ENCODE measurements around the gene IL3RA. TPM values are rescaled to one million over a fixed set of nuclear protein-coding genes. Genes with fewer than 3 reads are reported as not detected.

IL3RA gene
- total RNA-seq, 4 donors from 2014 or later = 5.0 to 19.1 (median 11.4) TPM

DNA sequence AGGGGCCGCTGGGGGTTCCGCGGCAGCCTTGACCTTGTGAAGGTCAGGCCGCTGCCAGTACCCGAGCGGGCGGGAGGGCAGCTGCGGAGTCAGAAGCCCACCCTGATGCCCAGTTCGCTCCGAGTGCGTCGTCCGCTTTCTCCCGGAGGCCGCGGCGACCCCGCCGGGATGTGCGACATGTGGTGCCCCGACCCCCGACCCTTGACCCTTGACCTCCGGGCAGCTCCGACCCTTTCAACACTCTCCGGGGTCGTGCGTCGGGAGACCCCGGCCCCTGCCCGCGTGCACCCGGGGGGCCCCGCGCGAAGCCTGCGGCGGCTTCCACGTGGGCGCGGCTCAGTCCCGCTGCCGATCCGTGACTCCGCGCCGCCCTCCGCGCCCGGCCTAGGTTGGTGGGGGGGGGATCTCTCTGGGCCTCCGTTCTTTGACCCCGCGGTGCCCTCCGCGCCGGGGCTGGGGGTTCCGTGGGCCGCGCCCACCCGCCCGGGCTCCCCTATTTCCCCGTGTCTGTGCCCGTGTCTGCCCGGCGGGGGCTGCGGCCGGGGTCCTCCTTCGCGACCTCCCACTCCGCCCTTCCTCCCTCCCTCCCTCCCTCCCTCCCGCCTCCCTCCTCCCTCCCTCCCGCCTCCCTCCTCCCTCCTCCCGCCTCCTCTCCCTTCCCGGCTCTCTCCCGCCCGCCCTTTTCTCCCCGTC is 55.9 kb downstream of the IL3RA start:
- TF ChIP-seq POLR2A (IDR thresholded peaks at IDR 0.05; ENCODE audit: low read depth) (peak; percentile 12), EP300 (IDR thresholded peaks at IDR 0.05) (no peak), POLR2AphosphoS5 (IDR thresholded peaks at IDR 0.05) (no peak)
- TF ChIP-seq, protein P1, sequence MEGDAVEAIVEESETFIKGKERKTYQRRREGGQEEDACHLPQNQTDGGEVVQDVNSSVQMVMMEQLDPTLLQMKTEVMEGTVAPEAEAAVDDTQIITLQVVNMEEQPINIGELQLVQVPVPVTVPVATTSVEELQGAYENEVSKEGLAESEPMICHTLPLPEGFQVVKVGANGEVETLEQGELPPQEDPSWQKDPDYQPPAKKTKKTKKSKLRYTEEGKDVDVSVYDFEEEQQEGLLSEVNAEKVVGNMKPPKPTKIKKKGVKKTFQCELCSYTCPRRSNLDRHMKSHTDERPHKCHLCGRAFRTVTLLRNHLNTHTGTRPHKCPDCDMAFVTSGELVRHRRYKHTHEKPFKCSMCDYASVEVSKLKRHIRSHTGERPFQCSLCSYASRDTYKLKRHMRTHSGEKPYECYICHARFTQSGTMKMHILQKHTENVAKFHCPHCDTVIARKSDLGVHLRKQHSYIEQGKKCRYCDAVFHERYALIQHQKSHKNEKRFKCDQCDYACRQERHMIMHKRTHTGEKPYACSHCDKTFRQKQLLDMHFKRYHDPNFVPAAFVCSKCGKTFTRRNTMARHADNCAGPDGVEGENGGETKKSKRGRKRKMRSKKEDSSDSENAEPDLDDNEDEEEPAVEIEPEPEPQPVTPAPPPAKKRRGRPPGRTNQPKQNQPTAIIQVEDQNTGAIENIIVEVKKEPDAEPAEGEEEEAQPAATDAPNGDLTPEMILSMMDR (IDR thresholded peaks at IDR 0.05) = no peak
- peak overlapping the region; percentile 96 to 100 (median 99) for H3K27ac ChIP-seq (replicated peaks in 1 of 4)
- H3K27me3 ChIP-seq = no peaks in the 10 kb centered on the region
- WGBS = 0% methylated on average over 20 of the region's 76 CpGs
- intact Hi-C loops (cut with DNase I) = loop anchor here (2.0 to 5.0 kb wide), 2 partner anchors 45 to 58 kb away; no protein-coding TSS in a partner anchor
- H3K9me3 ChIP-seq = no peaks in the 10 kb centered on the region
- peak overlapping the region; percentile 91 to 100 (median 96) for H3K4me3 ChIP-seq
- H3K36me3 ChIP-seq = peaks cover 25 to 52% (median 38%) of the 10 kb centered on the region in 4 donors
- H3K4me1 ChIP-seq = peaks cover 37 to 61% (median 58%) of the 10 kb centered on the region in 4 donors
- DNase-seq (ENCODE audit: extremely low spot score) = no peak

DNA sequence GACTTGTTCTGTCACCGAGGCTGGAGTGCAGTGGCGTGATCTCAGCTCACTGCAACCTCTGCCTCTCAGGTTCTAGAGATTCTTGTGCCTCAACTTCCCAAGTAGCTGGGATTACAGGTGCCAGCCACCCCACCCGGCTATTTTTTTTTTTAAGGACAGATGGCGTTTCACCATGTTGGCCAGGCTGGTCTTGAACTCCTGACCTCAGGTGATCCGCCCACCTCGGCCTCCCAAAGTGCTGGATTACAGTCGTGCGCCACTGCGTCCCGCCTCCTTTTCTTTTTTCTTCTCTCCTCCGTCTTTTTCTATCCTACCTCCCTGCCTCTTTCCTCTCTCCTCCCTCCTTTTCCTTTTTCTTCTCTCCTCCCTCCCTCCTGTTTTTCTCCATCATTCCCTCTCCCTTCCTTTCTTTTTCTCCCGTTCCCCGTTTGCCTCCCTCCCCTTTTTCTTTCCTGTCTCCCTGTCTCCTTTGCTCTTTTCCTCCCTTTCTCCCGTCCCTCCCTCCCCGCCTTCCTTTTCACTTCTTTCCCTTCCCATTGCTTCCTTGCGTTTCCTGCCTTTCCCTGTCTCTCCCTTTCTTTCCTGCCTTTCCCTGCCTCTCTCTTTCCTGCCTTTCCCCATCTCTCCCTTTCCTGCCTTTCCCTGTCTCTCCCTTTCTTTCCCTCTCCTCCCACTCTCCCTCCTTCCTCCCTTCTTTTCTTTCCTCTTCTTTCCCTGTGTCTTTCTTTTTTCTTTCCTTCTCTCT is 57.5 kb downstream of the IL3RA start:
- Histone ChIP-seq H3K9me3 (no peaks in the 10 kb centered on the region), H3K4me3 (peak overlapping the region in 1 of 4 donors; percentile 100), H3K4me1 (peaks cover 26 to 46% (median 43%) of the 10 kb centered on the region in 4 donors), H3K27ac (replicated peaks in 1 of 4) (peak overlapping the region; percentile 3 to 100 (median 98)), H3K36me3 (peaks cover 12 to 41% (median 22%) of the 10 kb centered on the region in 4 donors), H3K27me3 (no peaks in the 10 kb centered on the region)
- DNase-seq (ENCODE audit: extremely low spot score) = no peak
- 68% methylated on average over 16 of the region's 16 CpGs for whole genome bisulfite sequencing
- TF ChIP-seq POLR2AphosphoS5 (IDR thresholded peaks at IDR 0.05) = no peak
- no peak for TF ChIP-seq POLR2A (IDR thresholded peaks at IDR 0.05; ENCODE audit: low read depth)
- TF ChIP-seq EP300 (IDR thresholded peaks at IDR 0.05) = no peak
- TF ChIP-seq, protein P1 (IDR thresholded peaks at IDR 0.05) = no peak
- intact Hi-C loops (cut with DNase I) = loop anchor here (2.0 to 5.0 kb wide), 2 partner anchors 47 to 57 kb away; no protein-coding TSS in a partner anchor

DNA sequence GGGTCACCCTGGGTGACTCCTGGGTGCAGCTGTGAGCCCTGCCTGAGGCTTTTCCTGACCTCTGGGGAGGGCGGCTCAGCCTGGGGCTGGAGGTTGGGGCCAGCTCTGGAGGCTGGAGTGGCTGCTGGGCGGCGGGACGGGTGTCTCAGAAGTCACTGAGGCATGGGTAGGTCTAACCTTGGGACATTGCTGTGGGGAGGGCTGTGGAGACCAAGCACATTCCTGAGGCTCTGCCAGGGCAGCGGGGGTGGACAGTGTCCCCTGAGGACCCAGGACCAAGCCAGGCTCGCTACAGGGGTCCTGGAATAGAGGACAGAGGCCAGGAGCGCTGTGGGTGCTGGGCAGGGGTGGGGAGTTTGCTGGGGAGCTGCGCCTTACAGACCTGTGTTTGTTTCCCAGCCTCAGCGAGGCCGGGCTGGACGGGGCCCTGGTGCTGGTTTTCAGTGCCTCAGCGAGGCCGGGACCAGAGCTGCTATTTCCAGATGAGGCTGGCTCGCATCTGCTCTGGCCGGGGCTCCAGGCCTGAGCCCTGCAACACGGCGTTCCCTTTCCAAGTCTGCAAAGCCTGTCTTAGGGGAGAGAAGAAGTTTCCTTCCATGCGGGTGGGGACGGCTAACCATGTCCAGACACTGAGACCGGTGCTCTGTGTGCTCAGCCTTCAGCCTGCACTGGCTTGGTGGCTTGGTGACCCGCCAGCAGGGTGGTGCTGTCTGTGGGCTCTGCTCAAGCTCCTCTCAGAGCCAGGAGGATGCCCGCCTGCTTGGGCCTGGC is 58.3 kb downstream of the IL3RA start:
- TF ChIP-seq EP300 (IDR thresholded peaks at IDR 0.05) = no peak
- TF ChIP-seq POLR2AphosphoS5 (IDR thresholded peaks at IDR 0.05) = no peak
- TF ChIP-seq, protein P1 (IDR thresholded peaks at IDR 0.05) = no peak
- TF ChIP-seq POLR2A (IDR thresholded peaks at IDR 0.05; ENCODE audit: low read depth) = no peak
- Histone ChIP-seq H3K9me3 (no peaks in the 10 kb centered on the region), H3K4me1 (peaks cover 18 to 37% (median 34%) of the 10 kb centered on the region in 4 donors), H3K27me3 (no peaks in the 10 kb centered on the region), H3K27ac (replicated peaks in 1 of 4) (peak overlapping the region; percentile 3 to 100 (median 98)), H3K36me3 (peaks cover 3 to 37% (median 15%) of the 10 kb centered on the region in 4 donors), H3K4me3 (no peak overlapping the region)
- WGBS = 79% methylated on average over 18 of the region's 22 CpGs
- intact Hi-C loops (cut with DNase I) = loop anchor here (5.0 kb wide), 1 partner anchor 48 kb away; no protein-coding TSS in a partner anchor
- no peak for DNase-seq (ENCODE audit: extremely low spot score)

DNA sequence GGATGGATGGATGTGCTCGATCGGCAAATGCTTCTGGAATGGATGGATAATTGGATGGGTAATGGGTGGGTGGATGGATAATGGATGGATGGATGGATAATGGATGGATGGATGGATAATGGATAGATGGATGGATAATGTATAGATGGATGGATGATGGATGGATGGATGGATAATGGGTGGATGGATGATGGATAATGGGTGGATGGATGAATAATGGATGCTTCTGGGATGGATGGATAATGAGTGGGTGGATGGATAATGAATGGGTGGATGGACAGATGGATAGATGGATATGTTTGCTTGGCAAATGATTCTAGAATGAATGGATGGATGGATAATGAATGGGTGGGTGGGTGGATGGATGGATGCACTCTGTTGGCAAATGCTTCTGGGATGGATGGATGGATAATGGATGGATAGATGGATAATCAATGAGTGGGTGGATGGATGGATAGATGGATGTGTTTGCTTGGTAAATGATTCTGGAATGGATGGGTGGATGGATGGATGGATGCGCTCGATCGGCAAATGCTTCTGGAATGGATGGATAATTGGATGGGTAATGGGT is 59.1 kb downstream of the IL3RA start:
- Histone ChIP-seq H3K4me1 (peaks cover 10 to 29% (median 26%) of the 10 kb centered on the region in 4 donors), H3K9me3 (no peaks in the 10 kb centered on the region), H3K27ac (replicated peaks in 1 of 4) (no peak overlapping the region), H3K4me3 (no peak overlapping the region), H3K36me3 (peaks cover 0 to 37% (median 12%) of the 10 kb centered on the region in 4 donors), H3K27me3 (no peaks in the 10 kb centered on the region)
- no peak for DNase-seq (ENCODE audit: extremely low spot score)
- intact Hi-C loops (cut with DNase I) = no loop called here
- 94% methylated on average over 5 of the region's 5 CpGs for WGBS
- TF ChIP-seq, protein P1 (IDR thresholded peaks at IDR 0.05) = no peak
- TF ChIP-seq POLR2AphosphoS5 (IDR thresholded peaks at IDR 0.05) = no peak
- TF ChIP-seq EP300 (IDR thresholded peaks at IDR 0.05) = no peak
- no peak for TF ChIP-seq POLR2A (IDR thresholded peaks at IDR 0.05; ENCODE audit: low read depth)
